Bone marrow (tissue), 2 donors: ENCODE results near the gene C1orf115.
A peak's percentile ranks its signal among the peaks of the same experiment; 100 is the strongest.
"Not testable (repeated sequence)": the region's sequence is repeated elsewhere in the genome, so short reads cannot be mapped to it uniquely, and the experiment has no call there.

Experiments
- DNase-seq, 2 donors: peaks; one replicate each; lab custom pipeline; 2025; lab: John Stamatoyannopoulos, UW

C1orf115 gene, protein sequence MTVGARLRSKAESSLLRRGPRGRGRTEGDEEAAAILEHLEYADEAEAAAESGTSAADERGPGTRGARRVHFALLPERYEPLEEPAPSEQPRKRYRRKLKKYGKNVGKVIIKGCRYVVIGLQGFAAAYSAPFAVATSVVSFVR

DNA sequence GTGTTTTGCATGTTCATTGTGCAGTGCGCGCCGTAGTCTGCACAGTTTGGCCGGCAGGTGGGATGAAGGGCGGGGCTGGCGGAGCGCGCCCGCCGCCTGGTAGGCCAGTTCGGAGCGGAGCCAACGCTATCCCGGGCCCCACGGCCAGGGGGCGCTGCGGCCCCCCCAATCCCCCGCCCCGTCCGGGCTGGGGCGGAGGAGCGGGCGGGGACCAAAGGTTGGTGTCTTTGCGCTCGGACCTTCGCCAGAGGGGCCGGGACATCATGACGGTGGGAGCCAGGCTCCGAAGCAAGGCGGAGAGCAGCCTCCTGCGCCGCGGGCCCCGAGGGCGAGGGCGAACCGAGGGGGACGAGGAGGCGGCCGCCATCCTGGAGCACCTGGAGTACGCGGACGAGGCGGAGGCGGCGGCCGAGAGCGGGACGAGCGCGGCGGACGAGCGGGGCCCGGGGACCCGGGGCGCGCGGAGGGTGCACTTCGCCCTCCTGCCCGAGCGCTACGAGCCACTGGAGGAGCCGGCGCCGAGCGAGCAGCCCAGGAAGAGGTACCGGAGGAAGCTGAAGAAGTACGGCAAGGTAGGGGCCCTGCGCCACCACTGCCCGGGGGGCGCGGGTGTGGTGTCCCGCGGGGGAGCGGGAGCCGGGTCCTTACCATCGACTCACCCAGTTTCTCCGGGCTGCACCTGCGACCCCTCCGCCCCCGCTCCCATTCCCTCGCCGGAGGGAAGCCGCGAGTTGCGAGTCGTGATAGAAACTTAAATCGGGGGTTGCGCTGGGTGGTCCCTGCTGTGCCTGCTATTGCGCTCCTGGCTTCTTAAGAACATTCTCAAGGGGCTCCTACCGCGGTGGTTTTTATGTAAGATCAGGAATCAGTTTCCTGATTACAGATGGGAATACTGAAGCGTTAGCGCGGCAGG, at the start of gene C1orf115:
Gene C1orf115 (plus strand): TSS at position 224 of the 913 bp plus-strand sequence. CDS start 40 bp downstream, at position 264.
- peak in 1 of 2 donors; percentile 50 for DNase-seq

- no peak for DNase-seq
Observed at GRCh38 chr1:220642285-220642684, 47.9 kb upstream of the C1orf115 start.

DNA sequence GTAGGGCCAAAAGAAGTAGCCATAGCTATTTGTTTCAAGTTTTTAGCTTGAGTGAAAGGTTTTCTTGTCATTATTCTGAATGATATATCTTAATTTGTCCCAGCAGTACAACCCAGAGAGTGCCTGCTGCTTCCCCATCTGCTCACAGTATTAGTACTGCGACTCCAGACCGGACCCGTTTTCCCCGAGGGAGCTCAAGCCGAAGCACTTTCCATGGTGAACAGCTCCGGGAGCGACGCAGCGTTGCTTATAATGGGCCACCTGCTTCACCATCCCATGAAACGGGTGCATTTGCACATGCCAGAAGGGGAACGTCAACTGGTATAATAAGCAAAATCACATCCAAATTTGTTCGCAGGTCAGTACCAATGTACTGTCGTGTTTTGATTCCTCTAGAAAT, 37.2 kb upstream of the C1orf115 start:
- no peak for DNase-seq

- DNase-seq = no peak
Observed at GRCh38 chr1:220655509-220655908, 34.7 kb upstream of the C1orf115 start.

- DNase-seq = no peak
Observed at GRCh38 chr1:220655961-220656740, 34.0 kb upstream of the C1orf115 start.

DNA sequence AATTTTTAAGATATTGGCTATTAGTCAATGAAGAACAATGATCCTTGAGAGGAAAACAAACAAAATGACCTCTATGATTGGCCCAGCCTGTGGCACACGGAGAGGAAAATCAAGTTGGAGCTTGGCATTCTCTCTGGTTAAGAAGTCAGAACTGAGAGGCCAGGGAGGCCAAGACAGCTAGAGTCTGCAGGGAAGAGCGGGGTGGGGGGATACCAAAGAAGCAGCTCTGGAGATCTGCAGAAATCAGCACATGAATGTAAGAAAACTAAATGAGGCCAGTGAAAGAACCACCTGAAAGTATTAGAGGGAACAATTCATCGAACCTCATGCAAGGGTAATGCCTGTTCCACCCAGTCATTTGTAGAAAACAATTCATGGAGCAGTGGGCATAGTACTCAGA, 23.8 kb upstream of the C1orf115 start:
- DNase-seq = no peak

DNA sequence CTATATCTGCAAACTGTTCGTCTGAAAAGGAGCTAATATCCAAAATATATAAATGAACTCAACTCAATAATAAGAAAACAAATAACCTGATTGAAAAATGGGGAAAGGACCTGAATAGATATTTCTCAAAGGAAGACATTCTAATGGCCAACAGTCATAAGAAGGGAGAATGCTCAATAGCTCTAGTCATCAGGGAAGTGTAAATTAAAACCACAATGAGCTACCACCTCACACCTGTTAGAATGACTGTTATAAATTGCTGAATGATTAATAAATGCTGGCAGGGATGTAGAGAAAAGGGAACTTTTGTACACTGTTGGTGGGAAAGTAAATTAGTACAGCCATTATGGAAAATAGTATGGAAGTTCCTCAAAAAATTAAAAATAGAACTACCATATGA, 21.2 kb upstream of the C1orf115 start:
- DNase-seq = no peak

DNA sequence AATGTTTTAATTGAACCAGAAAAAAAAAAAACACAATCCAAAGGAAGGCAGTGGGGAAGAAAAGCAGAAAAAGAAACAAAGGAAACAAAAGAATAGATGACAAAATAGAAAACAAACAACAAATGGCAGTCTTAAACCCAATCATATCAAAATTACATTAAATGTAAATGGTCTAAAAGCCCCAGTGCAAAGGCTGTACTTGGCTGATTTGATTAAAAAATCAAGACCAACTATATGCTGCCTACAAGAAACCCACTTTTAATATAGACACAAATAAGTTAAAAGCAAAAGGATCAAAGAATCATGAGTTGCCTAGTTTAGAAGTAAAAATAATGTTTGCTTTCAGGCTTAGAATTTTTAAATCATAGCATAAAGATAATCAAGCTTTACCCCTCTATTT, 19.8 kb upstream of the C1orf115 start:
- no peak for DNase-seq

GRCh38 chr1:220673921-220674320, 16.2 kb upstream of the C1orf115 start:
- DNase-seq = no peak

DNA sequence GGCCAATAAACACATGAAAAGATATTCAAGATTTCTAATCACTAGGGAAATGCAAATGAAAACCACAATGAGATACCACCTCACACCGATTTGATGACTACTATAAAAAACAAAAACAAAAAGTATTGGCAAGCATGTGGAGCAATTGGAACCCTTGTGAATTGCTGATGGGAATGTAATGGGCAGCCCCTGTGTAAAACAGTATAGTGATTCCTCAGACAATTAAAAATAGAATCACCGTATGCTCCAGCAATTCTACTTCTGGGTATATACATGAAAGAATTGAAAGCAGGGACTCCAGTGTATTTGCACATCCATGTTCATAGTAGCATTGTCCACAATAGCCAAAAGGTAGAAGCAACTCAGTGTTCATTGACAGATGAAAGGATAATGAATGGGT, 12.9 kb upstream of the C1orf115 start:
- no peak for DNase-seq

DNA sequence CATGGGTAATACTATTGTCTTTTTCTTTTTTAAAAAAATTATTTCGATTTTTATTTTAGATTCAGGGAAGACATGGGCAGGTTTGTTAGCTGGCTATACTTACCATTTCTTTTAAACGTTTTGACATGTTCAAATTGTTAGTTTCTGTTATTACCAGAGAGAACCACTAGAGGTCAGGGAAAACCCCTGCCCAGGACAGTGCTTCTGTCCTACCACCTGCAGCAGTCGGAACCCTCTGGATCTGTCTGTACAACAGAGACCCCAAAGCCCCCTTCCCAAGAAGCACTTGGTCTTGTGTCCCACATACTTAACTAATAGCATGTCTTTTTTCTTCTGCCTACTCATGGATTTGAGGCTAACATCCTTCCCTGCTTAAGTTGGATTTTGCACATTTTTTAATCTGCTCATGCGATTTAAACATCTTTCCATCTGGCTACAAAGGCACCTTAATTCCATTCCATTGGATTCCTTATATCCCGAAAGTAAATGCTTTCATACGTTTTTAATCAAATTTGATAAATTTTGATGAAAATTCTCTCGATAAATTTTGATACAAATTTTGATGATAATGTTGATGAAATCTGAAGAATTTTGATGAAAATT, 10.0 kb upstream of the C1orf115 start:
- peak in 1 of 2 donors; percentile 6 for DNase-seq

DNA sequence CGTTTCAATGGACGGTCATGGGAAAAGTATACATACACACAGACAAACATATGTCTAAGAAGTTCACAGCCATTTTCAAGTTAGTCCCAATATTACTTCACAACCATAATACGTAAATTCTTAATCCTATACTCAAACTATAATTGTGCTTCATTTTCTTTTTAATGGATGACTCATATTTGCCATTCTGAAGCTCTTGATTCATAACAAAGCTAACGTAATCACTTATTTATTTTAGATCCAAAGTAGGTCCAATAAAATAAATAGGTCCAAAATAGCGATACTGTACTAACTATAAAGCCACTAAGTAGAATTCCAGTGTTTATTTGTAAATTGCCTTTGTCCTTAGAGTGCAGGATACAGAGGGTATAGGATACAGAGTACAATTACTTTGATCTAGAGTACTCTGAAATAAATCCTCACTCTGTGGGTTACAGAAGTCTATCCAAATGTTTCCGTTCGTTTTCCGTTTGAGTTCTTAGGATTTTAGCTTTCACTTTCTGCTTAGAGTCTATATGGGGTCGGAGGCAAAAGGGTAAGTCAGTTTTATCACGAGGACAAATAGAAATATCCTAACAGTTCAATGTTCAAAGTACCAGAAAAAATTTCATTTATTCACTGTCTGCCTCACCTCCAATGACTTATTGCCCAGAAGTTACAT, 8.8 kb upstream of the C1orf115 start:
- no peak for DNase-seq

GRCh38 chr1:220682901-220683576, 7.1 kb upstream of the C1orf115 start:
- no peak for DNase-seq

DNA sequence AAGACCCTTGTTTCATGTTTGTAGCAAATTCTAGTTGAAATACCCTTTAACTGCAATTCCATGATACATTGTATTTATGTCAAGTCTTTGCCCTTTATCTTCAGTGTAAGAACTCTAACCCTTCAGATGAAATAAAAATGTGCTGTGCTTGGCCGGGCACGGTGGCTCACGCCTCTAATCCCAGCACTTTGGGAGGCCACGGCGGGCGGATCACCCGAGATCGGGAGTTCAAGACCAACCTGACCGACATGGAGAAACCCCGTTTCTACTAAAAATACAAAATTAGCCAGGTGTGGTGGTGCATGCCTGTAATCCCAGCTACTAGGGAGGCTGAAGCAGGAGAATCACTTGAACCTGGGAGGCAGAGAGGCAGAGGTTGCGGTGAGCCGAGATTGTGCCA, 6.4 kb upstream of the C1orf115 start:
- DNase-seq = not testable (repeated sequence)

GRCh38 chr1:220684890-220685289, 5.3 kb upstream of the C1orf115 start:
- no peak for DNase-seq

GRCh38 chr1:220685879-220686278, 4.3 kb upstream of the C1orf115 start:
- no peak for DNase-seq

GRCh38 chr1:220687809-220688208, 2.4 kb upstream of the C1orf115 start:
- DNase-seq = no peak

DNA sequence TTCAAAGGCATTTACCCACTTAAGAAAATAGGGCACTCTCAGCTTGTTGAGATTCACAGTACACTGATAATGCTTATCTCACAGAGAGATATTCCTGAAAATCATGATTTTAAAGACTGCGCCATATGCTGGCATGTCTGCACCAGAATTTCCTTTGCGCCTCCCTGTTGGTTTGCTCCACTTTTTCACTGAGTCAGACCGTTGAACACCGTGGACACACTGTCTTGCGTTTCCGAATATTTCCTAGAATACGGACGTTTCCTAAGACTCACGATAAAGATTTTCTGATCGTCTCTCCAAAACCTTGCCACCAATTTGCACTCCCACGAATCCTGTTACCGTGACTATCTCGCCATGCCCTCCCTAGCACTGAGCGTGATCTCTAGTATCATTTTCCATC, 497 bp upstream of the C1orf115 start:
- no peak for DNase-seq

DNA sequence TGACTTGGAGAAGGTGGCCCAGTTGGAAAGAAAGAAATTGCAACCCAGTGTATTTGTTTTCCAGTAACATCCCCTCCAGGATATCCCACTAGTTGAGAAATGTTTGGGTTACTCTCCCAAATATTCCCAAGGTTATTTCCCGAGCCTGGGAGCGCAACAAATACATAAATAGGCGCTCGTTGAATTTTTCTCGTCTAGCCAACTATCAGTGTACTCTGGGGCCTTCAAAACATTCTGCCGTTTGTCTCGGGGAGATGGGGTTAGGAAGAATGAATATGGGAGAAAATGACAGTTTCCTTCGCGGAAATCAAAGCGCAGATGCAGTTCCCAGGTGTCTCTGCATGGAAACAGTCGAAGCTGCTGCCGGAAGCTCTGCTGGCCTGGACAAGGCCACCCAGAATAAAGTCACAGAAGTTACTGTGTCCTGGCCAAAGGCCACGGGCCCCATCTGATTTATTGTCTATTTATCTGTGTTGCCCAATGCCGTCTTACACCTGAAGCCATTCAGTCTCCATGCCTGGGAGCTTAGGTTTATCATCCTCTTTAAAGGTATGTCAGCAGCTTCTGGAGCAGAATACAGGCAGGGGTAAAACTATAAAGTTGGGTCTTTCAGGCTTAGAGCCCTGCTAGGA, 1.0 kb downstream of the C1orf115 start:
- DNase-seq = no peak

DNA sequence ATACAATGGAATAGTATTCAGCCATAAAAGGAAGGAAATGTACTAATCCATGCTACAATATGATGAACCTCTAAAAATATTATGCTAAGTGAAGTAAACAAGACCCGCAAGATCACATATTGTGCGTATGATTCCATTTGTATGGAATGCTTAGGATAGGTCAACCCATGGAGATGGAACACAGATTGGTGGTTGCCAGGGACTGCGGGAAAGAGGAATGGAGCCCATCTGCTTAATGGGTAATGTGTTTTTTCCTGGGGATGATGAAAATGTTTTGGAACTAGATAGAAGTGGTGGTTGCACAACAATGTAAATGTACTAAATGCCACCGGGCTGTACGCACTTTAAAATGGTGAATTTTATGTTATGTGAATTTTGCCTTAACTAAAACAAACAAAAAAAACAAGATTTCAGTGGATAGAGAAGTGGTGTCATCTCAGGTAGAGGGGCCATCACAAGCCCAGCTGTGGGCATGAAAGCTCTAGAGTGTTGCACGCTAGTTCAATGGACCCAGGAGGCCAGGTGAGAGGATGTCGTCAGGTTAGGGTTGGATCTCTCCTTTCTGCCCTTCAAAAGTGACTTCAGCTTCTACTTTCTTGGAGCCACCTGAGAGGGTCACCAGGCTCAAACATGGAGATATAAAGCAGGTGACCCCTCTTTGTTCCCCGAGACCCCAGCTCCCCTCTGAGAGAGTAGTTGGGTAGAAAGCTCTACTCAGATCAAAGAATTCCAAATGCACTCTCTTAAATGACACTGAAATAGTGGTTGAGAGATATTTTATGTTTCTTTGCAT, 2.5 kb downstream of the C1orf115 start:
- no peak for DNase-seq
